ENCODE data around the gene TEX2. TPM values are rescaled to one million over a fixed set of nuclear protein-coding genes. Genes with fewer than 3 reads are reported as not detected.

TEX2 gene
- total and polyA plus RNA-seq, 8 donors = 8.9 to 30.3 (median 22.4) TPM

DNA sequence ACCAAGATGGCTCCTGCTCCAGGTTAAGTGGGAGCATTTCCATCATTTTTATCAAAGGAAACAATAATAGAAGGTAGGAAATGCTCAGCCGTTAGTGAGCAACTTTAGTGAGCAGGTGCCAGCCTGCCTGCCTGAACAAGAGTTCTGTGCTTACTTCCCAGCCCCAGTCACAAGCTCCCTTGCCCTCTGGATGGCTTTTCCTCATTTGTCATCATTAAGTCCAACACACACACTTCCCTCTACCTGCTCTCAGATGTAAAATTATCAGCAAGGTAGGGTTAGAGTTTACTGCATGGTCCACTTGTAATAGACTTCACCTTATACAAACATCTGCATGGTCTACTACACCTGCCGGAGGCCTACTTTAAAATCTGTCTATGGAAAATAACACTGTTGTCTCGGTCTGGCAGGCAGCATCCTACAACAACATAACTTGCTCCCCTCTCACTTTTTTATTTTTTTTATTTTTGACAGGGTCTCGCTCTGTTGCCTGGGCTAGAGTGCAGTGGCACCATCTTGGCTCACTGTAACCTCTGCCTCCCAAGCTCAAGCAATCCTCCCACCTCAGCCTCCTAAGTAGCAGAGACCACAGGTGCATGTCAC lies 12.7 kb downstream of the TEX2 start:
- Histone ChIP-seq H3K27me3 (no peaks in the 10 kb centered on the region), H3K36me3 (no peaks in the 10 kb centered on the region), H3K4me3 (no peak overlapping the region), H3K27ac (peak overlapping the region in 2 of 4 donors; percentile 52 to 71), H3K4me1 (peaks cover 0 to 38% (median 26%) of the 10 kb centered on the region in 3 donors), H3K9me3 (no peaks in the 10 kb centered on the region)
- no peak for DNase-seq
- 62 to 68% methylated on average over 4 of the region's 4 CpGs for WGBS, 2 donors
- ATAC-seq = peak; percentile 55 to 70 (median 67)
- FAIRE-seq = no peak
- TF ChIP-seq, protein P1, sequence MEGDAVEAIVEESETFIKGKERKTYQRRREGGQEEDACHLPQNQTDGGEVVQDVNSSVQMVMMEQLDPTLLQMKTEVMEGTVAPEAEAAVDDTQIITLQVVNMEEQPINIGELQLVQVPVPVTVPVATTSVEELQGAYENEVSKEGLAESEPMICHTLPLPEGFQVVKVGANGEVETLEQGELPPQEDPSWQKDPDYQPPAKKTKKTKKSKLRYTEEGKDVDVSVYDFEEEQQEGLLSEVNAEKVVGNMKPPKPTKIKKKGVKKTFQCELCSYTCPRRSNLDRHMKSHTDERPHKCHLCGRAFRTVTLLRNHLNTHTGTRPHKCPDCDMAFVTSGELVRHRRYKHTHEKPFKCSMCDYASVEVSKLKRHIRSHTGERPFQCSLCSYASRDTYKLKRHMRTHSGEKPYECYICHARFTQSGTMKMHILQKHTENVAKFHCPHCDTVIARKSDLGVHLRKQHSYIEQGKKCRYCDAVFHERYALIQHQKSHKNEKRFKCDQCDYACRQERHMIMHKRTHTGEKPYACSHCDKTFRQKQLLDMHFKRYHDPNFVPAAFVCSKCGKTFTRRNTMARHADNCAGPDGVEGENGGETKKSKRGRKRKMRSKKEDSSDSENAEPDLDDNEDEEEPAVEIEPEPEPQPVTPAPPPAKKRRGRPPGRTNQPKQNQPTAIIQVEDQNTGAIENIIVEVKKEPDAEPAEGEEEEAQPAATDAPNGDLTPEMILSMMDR (IDR thresholded peaks at IDR 0.05) = no peak
- intact Hi-C loops (cut with DNase I) = no loop called here

DNA sequence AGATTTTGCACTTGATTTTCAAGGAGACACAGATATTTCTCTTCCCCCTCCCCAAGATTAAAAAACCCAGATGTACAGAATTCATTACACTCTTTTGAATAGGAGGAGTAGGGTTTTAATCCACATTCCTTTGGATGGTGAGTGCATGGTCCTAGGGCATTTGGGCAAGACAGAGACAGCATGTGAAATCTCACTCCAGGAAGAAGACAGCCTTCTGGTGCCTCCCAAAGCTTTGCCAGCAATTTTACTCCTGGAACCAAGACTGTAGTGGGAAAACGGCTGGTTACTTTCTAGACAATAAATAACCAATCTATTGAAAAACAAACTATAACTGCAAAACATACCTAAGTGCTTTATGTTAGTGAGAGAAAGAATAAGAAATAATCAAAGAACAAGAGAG lies 15.2 kb downstream of the TEX2 start:
- intact Hi-C loops (cut with DNase I) = no loop called here
- Histone ChIP-seq H3K9me3 (no peaks in the 10 kb centered on the region), H3K4me1 (peaks cover 0 to 22% (median 15%) of the 10 kb centered on the region in 3 donors), H3K4me3 (no peak overlapping the region), H3K27ac (no peak overlapping the region), H3K27me3 (no peaks in the 10 kb centered on the region), H3K36me3 (no peaks in the 10 kb centered on the region)
- ATAC-seq = no peak
- FAIRE-seq = no peak
- TF ChIP-seq, protein P1 (IDR thresholded peaks at IDR 0.05) = no peak
- DNase-seq = no peak
- WGBS, 2 donors = 40 to 43% methylated on average over 1 of the region's 1 CpG

DNA sequence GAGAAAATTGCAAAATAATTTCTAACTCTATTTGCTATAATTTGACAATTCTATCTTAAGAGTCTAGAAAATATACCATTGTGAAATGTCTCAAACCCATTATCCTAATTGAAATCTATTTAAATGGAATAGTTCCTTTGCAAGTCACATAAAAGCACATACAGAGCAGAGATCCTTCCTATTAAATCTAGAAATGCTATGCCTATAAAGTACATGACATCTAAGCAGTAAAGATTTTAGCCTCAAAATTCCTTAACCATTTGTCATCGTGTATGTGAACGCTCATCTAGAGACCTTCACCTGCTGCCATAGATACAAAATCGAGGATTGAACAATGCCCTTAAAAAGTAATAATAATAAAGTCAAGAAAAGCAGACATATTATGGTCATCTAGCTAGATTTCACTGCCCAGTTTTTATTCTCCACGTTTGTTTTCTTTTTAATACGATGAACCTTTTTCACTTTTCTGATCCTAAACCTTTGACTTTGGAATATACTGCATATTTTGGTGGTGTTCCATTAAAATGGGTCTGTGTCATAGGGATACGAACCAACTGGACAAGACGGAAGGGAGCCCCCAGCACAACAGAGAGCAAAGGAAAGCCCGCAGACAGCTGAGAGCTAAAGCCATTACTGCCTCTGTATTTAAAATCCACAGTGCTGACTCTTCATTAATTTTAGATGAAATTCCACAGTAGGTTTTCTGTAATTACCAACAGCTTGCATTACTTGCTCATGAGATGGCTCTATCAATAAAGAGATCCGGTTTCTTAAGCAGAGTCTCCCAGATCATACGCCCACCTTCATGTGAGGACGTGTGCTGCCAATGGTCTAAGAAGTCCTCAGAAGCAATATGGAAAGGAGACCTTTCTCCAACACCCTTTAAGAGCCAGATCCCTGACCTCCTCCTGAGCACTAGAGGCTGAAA lies 17.6 kb downstream of the TEX2 start:
- H3K4me1 ChIP-seq = peaks cover 0 to 26% (median 22%) of the 10 kb centered on the region in 3 donors
- H3K4me3 ChIP-seq = no peak overlapping the region
- WGBS, 2 donors = 82 to 92% methylated on average over 11 of the region's 11 CpGs
- H3K36me3 ChIP-seq = no peaks in the 10 kb centered on the region
- intact Hi-C loops (cut with DNase I) = no loop called here
- H3K27ac ChIP-seq = no peak overlapping the region
- no peak for ATAC-seq
- FAIRE-seq = no peak
- H3K27me3 ChIP-seq = no peaks in the 10 kb centered on the region
- TF ChIP-seq, protein P1 (IDR thresholded peaks at IDR 0.05) = no peak
- no peak for DNase-seq
- no peaks in the 10 kb centered on the region for H3K9me3 ChIP-seq

DNA sequence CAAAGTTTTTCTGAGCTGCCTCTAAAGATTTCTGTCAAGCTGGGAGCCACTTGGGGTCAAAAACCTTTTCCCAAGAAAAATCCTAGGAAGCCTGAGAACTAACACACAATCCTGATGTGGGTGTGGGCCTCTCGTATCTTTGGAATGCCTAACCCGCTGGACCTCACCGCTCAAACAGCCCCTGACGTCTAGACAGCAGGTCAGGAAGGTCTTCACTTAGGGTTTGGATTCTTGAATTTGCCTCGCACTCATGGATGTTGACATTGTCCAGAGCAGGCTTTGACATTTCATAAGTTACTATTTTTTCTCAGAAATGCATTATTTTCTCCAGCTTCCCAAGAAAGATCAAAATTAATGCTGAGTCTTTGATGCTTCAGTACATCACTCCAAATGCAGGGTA lies 18.9 kb downstream of the TEX2 start:
- Histone ChIP-seq H3K36me3 (no peaks in the 10 kb centered on the region), H3K27me3 (no peaks in the 10 kb centered on the region), H3K4me3 (no peak overlapping the region), H3K9me3 (no peaks in the 10 kb centered on the region), H3K4me1 (peaks cover 0 to 18% (median 13%) of the 10 kb centered on the region in 3 donors), H3K27ac (no peak overlapping the region)
- intact Hi-C loops (cut with DNase I) = no loop called here
- ATAC-seq (no peak), DNase-seq (no peak), FAIRE-seq (no peak)
- 71 to 78% methylated on average over 5 of the region's 5 CpGs for WGBS, 2 donors
- TF ChIP-seq, protein P1 (IDR thresholded peaks at IDR 0.05) = no peak
